CD4-positive, alpha-beta T cell treated with Interleukin-4 for 4 hours (primary cell): Measurements from ENCODE around the gene ARCN1.
"Not testable (repeated sequence)": the region's sequence is repeated elsewhere in the genome, so short reads cannot be mapped to it uniquely, and the experiment has no call there.

Source experiments
- DNase-seq: peaks from one replicate; pipeline ENCODE4 v3.0.0-alpha.2; 2020

The ARCN1 gene

GRCh38 chr11:118545533-118545932, 26.7 kb upstream of the ARCN1 start:
- DNase-seq, result no peak

GRCh38 chr11:118547132-118547531, 25.1 kb upstream of the ARCN1 start:
- DNase-seq, result no peak

GRCh38 chr11:118552341-118552740, 19.9 kb upstream of the ARCN1 start:
- no peak for DNase-seq

DNA sequence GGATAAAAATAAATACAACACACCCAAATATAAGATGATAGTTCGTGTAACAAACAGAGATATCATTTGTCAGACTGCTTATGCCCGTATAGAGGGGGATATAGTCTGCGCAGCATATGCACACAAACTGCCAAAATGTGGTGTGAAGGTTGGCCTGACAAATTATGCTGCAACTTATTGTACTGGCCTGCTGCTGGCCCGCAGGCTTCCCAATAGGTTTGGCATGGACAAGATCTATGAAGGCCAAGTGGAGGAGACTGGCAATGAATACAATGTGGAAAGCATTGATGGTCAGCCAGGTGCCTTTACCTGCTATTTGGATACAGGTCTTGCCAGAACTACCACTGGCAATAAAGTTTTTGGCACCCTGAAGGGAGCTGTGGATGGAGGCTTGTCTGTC, 11.4 kb upstream of the ARCN1 start:
- no peak for DNase-seq

DNA sequence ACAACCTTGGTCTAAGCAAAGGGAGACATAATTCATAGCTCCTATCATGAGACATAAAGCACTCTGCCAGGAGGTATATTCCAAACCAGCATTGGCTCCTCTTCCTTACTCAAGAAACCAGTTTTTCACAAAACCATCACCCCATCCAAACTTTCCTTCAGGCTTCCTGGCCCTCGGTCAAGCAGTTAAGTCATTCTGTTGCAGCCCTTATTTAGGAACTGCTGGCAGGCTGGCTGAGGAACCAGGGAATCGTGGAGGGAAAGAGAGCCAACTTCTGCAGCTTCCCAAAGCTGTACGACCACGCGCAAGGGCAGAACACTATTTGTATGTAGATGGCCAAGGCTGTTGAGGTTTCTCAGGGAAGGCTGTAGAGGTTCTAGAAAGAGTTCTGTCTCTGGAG, 7.2 kb upstream of the ARCN1 start:
- DNase-seq, result no peak

DNA sequence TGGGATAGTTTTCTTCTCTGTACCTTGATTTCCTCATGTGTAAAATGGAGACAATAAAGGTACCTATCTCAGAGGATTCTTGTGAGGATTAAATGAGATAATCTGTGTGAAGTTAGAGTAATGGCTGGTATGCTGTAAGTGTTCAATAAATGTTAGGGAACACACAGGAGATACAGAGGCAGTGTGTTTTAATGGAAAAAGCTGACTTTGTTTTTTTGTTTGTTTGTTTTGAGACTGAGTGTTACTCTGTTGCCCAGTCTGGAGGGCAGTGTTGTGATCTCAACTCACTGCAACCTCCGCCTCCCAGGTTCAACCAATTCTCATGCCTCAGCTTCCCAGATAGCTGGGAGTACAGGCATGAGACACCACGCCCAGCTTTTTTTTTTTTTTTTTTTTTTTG, 2.5 kb upstream of the ARCN1 start:
- no peak for DNase-seq

GRCh38 chr11:118570787-118571186, 1.4 kb upstream of the ARCN1 start:
- no peak for DNase-seq

DNA sequence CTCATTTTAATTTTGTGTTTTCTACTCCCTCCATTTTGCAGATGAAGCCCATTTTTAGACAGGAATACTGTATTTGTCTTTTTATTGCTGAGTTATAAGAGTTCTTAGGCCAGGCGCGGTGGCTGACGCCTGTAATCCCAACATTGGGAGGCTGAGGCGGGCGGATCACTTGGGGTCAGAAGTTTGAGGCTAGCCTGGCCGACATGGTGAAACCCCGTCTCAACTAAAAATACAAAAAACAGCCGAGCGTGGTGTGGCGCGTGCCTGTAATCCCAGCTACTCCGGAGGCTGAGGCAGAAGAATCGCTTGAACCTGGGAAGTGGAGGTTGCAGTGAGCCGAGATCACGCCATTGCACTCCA, 528 bp upstream of the ARCN1 start:
- DNase-seq, result not testable (repeated sequence)

DNA sequence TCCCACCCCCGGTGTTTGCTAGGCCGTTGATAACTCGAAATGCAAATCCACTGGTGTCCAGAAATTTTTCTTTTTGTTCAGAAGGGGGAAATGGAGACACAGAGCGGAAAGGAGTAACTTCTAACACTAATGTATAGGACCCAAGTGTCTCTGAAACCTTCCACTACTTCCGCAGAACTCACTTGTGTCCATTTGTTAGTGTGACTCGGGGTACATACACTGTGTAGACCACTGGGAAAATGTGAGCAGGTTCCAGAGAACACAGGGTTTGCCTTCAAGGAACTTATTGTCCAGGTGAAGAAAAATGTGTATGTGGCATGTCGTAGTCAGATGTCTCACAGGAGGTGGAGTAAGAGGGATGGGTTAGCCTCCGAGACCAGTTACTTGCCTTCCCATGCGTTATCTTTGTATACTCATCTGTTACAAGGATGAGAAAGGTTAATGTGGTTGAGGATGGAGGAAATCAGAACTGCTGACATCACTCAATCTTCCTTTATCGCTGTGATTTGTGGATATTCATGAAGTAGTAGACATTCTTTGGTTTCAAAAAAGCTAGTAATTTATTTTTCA, 857 bp downstream of the ARCN1 start:
- DNase-seq, result peak; percentile 55

GRCh38 chr11:118574636-118575035, 2.4 kb downstream of the ARCN1 start:
- DNase-seq, result no peak

DNA sequence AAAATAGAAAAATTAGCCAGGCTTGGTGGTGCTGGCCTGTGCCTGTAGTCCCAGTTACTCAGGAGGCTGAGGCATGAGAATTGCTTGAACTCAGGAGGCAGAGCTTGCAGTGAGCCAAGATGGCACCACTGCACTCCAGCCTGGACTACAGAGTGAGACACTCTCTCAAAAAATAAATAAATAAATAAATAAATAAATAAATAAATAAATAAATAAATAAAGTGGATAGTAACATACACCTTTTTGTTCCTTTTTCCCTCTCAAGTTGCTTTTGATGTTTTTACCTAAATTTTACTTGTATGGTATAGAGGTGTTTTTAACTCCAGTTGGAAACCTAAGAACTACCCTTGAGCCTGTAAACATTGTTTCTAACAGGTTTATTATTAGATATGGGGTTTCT, 5.8 kb downstream of the ARCN1 start:
- DNase-seq, result not testable (repeated sequence)

DNA sequence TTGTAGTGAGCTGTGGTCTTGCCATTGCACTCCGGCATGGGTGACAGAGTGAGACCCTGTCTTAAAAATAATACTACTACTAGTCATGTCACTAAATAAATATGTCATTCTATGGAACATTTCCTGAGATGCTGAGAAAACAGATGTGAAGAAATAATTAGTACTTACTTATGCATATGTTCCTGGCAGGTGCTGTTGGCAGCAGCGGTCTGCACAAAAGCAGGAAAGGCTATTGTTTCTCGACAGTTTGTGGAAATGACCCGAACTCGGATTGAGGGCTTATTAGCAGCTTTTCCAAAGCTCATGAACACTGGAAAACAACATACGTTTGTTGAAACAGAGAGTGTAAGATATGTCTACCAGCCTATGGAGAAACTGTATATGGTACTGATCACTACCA, 8.8 kb downstream of the ARCN1 start:
- no peak for DNase-seq

DNA sequence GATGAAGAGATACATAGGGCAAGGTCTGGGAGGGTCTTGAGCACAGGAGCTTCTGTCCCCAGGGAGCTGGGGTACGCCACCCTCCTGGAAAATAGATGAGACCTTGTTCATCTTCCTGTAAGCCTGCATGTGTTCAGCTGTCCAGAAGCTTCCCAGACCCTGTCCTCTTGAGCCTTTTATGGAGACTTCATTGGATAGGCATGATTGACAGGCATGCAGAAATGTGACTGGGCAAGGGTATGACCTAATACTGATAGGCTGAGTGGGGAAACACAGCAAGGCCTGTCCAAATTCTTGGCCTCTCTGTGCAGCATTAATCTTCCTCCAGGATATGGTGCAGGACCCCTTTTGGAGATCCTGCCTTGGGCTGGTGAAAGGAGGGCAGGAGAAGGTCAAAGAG, 15.7 kb downstream of the ARCN1 start:
- no peak for DNase-seq

DNA sequence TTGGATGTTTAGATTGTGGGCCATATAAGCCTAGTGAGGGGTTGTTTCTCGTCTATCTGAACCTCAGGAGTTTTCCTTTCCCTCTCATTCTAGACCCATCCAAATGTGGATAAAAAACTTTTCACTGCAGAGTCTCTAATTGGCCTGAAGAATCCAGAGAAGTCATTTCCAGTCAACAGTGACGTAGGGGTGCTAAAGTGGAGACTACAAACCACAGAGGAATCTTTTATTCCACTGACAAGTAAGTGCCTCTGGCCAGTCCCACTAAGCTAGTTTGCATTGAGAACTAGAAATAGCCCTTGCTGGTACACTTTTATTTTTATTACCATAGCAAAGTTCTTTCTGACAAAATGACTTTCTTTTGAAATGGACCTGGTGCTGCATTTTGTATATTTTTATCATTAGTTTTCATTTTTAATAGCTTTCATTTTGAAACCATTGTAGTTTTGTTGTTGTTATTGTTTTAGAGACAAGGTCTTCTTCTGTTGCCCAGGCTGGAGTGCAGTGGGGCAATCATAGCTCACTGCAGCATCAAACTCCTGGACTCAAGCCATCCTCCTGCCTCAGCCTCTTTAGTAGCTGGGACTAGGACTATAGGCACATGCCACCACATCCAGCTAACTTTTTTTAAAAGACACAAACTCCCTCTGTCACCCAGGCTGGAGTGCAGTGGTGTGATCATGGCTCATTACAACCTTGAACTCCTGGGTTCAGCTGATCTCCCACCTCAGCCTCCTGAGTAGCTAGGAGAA, 20.6 kb downstream of the ARCN1 start:
- DNase-seq, result no peak

DNA sequence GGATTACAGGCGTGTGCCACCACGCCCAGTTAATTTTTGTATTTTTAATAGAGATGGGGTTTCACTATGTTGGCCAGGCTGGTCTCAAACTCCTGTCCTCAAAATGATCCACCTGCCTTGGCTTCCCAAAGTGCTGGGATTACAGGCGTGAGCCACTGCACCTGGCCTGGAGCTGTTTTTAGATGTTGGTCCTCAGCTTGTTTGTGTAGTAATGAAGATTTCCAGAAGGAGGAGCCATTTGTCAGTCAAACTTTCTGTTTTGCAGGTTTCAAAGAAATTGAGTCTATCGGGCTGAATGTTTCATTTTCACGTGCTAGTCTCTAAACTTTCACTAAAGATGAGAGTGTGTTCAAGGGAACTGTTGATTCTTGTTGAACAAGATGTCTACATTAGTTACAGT, 22.8 kb downstream of the ARCN1 start:
- DNase-seq, result peak; percentile 70

GRCh38 chr11:118596224-118597146, 24.3 kb downstream of the ARCN1 start:
- DNase-seq, result no peak

GRCh38 chr11:118597556-118597955, 25.3 kb downstream of the ARCN1 start:
- DNase-seq, result no peak

GRCh38 chr11:118602331-118602730, 30.1 kb downstream of the ARCN1 start:
- DNase-seq, result no peak

DNA sequence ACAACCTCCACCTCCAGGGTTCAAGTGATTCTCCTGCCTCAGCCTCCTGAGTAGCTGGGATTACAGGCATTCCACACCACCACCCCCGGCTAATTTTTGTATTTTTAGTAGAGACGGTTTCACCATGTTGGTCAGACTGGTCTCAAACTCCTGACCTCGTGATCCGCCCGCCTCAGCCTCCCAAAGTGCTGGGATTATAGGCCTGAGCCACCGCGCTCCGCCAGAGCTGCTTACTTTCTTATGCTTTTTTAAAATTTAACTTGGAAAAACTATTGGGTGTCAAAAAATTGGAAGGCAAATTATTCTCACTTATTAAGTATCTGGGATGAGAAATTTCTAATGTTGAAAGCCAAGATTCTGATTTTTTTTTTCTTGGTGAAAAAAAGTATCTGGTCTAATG, 31.5 kb downstream of the ARCN1 start:
- DNase-seq, result not testable (repeated sequence)

DNA sequence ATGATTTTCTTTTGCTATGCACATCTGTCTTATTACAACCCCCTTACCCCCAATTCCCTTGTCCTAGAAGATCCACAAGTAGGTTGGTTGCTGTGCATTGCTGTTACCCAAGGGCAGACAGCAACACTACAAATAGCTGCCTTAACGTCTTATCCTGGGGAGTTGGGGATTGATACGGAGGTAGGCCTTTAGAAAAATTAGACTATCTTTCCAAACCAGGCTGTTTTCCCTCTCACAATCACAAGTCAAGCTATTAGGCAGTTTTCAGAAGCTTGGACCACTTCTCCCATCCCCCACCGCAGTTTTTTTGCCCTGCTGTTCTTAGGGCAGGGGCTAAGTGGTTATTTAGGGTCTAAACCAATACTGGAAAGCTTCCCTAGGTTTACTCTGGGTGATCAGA, 32.4 kb downstream of the ARCN1 start:
- DNase-seq, result no peak

GRCh38 chr11:118605116-118605867, 33.1 kb downstream of the ARCN1 start:
- no peak for DNase-seq

DNA sequence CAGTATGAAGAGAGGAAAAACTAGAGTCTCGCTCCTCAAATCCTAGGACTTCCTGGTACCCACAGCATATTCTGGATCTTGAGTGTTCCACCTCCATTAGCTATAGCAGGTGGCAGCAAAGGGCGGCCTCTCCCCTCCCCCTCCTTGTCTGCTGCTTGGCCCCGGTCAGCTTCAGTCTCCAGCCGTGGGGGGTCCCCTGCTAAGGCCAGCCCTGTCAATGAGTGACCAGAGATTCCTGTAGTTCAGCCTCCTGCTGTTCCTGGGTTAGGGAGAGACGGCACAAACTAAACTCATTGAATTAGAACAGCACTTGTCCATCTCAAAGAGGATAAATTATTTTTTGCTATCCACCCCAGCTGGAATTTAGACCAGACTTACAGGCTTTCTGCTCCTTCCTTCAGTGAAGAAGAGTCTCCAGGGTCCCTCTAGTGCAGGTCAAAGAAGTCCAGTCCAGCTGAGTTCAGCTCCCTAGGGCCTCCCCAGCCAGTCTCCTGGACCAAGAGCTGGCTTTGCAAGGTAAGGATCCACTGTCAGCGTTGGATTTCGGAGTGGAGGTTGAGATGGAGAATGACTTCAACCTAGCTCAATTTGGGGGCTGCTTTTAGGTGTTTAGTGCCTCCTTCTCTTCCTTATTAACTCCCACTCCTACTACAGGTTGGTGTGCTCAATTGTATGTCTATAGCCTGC, 34.1 kb downstream of the ARCN1 start:
- no peak for DNase-seq

DNA sequence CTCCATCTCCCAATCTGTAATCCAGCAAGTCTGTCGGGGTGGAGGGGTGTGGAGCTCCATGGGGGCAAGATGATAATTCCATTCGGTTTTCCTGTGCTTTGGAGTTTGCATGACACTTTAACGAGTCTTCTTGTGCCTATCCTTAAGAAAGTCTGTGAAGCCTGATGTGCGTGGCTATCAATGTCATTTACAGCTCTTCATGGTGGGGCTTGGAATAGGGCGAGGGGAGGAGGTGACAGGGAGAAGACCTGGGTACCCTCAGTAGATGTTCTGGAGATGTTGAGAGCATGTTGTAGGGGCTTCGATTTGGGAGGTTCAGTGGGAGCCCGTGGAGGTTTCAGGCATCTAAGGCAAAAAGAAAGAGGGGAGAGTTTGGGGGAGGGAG, 34.6 kb downstream of the ARCN1 start:
- DNase-seq, result no peak
